Activated CD4-positive, alpha-beta T cell treated with anti-CD3 and anti-CD28 coated beads for 36 hours (primary cell): ENCODE results near the gene XCL2. TPM values are rescaled to one million over a fixed set of nuclear protein-coding genes. Genes with fewer than 3 reads are reported as not detected.

Source experiments
- ATAC-seq: fragments of 200-7000 bp; cut with Tn5 transposase; one replicate; pipeline ENCODE4 v1.10.0; 2021; ENCODE audit warnings: mild to moderate bottlenecking, moderate library complexity
- CTCF ChIA-PET: fragments of 350-600 bp; sonication (Branson Sonifier 250); formaldehyde crosslinking; loops from one replicate; lab custom pipeline; 2021; ENCODE audit warnings: antibody characterized with exemption; lab: Charles Lee
- POLR2A ChIA-PET: fragments of 350-600 bp; sonication (Branson Sonifier 250); formaldehyde crosslinking; loops from one replicate; lab custom pipeline; 2021; ENCODE audit warnings: antibody characterized with exemption, inconsistent platforms; lab: Charles Lee
- DNase-seq: peaks from one replicate; pipeline ENCODE4 v3.0.0-alpha.2; 2020
- H3K27ac Mint-ChIP-seq: one replicate; pipeline ENCODE4 v1.8.0; 2021; ENCODE audit warnings: mixed read lengths
- H3K27me3 Mint-ChIP-seq: one replicate; pipeline ENCODE4 v1.8.0; 2021; ENCODE audit warnings: mixed read lengths
- H3K36me3 Mint-ChIP-seq: one replicate; pipeline ENCODE4 v1.8.0; 2021; ENCODE audit warnings: low read depth, mixed read lengths
- H3K4me1 Mint-ChIP-seq: one replicate; pipeline ENCODE4 v1.8.0; 2021; ENCODE audit warnings: mixed read lengths
- H3K4me3 Mint-ChIP-seq: one replicate; pipeline ENCODE4 v1.8.0; 2021; ENCODE audit warnings: mild to moderate bottlenecking, moderate library complexity, mixed read lengths
- H3K9me3 Mint-ChIP-seq: one replicate; pipeline ENCODE4 v1.8.0; 2021; ENCODE audit warnings: low read depth, mixed read lengths
- intact Hi-C, 2 experiments: fragments of 100-400 bp; cut with DNase I in 1 of 2; cut with micrococcal nuclease in 1 of 2; formaldehyde crosslinking; loops; one replicate each; pipeline versions ENCODE4 v1.14.2 to v1.15.1; 2022 to 2024; cut with DNase I, micrococcal nuclease
- total RNA-seq, 2 experiments: library from RNA; stranded (reverse); gene quantifications; one replicate each; pipeline ENCODE4 v1.2.3, GENCODE V29; 2021

The XCL2 gene
- total RNA-seq, 2 experiments from 2014 or later: 1.0 to 1.5 TPM

DNA sequence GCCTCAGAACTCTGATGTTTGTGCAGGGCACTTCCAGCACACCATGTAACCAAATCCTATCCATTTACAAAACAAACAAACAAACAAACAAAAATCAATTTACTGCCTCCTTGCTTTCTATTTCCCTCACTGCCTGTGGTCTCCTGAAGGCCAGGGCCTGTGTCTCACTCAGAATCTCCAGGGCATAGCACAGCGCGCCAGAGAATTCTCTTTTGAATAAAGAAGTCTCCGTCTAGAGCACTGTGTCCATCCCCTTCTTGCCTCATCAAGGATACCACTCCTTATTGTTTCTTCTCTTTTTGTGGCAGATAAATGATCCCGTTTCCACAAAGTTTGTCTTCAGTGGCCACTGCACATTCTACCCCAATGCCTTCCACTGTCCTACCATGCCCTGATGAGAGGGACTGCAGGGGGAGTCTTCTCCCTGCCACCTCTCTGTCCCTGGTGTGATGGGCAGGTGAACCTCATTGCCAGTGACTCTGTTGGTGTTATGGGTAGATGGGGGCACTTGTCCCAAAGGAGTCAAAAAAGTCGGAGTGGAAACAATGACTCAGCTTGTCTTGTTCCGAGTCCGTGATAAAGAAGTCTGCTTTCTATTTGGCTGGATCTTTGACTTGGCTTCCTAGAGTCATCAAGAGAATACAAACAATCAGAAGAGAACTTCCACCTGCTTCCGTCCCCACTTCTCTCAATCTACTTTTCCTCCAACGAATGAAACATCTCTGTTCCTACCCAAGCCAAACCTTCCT lies 30.0 kb downstream of the XCL2 start:
- peak; percentile 28 for ATAC-seq

DNA sequence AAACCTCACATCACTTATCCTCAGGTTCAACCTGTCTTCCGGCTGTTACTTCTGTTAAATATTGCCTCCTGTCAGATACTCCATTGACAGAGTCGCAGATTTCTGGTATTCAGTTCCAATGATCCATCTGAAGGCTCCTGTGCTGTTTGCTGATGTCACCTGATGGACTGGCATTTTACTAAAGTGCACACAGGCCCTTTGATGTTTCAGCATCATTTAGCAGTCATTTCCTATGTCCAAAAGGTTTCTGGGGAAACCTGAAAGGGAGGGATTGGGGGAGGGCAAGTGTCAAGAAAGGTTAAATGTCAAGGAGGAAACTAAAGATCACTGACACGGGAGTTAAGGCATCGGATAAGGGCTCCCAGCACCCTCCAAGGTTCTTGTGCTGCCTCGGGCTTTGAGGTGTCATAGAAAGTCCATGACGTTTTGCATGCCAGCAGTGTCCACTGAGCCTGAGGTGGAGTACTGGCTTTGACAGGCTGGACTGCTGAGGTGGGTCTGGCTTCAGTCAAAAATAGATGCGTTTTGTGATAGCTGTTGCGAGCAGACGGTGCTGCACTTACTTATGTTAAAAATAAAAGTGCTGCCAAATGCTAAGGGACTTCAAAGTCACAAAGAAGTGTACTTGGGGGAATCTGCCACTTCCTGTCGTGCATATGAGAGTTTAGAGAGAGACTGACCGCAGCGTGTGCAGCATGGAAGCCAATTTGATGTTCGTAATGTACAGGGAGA lies 30.8 kb downstream of the XCL2 start:
- peaks cover 38% of the 10 kb centered on the region for H3K4me1 Mint-ChIP-seq
- intact Hi-C loops: no loop called here
- DNase-seq: peak; percentile 37

More for the DNA sequence above, 30.0 kb downstream of the XCL2 start:
- Mint-ChIP-seq H3K9me3 (no peaks in the 10 kb centered on the region), H3K4me1 (peaks cover 43% of the 10 kb centered on the region), H3K4me3 (peak overlapping the region; percentile 30), H3K36me3 (no peaks in the 10 kb centered on the region), H3K27ac (peak overlapping the region; percentile 71), H3K27me3 (no peaks in the 10 kb centered on the region)
- ChIA-PET CTCF (interaction anchor here (0.7 kb wide), 1 partner anchor 960 kb away, joined by 3 read pairs; no protein-coding TSS in a partner anchor), POLR2A (interaction anchor here (0.6 kb wide), 2 partner anchors 16 to 25 kb away, joined by 3 to 6 read pairs; no protein-coding TSS in a partner anchor)
- intact Hi-C loops: no loop called here
- DNase-seq: no peak

GRCh38 chr1:168509875-168510791 lies 33.7 kb downstream of the XCL2 start:
- Mint-ChIP-seq H3K9me3 (no peaks in the 10 kb centered on the region), H3K36me3 (no peaks in the 10 kb centered on the region), H3K4me1 (peaks cover 34% of the 10 kb centered on the region), H3K27ac (peak overlapping the region; percentile 16), H3K27me3 (no peaks in the 10 kb centered on the region), H3K4me3 (no peak overlapping the region)
- POLR2A ChIA-PET: no interaction called here
- DNase-seq (no peak), ATAC-seq (no peak)
- intact Hi-C loops: no loop called here
- CTCF ChIA-PET: interaction anchor here (1.3 kb wide), 1 partner anchor 71 kb away, joined by 5 read pairs; no protein-coding TSS in a partner anchor

More for the DNA sequence above, 30.8 kb downstream of the XCL2 start:
- peak overlapping the region; percentile 26 for H3K27ac Mint-ChIP-seq
- peak overlapping the region; percentile 30 for H3K4me3 Mint-ChIP-seq
- POLR2A ChIA-PET: no interaction called here
- H3K36me3 Mint-ChIP-seq: no peaks in the 10 kb centered on the region
- no peaks in the 10 kb centered on the region for H3K9me3 Mint-ChIP-seq
- ATAC-seq: peak; percentile 54
- no peaks in the 10 kb centered on the region for H3K27me3 Mint-ChIP-seq
- CTCF ChIA-PET: no interaction called here

- intact Hi-C loops: no loop called here
- Mint-ChIP-seq H3K27ac (no peak overlapping the region), H3K9me3 (no peaks in the 10 kb centered on the region), H3K4me1 (peaks cover 33% of the 10 kb centered on the region), H3K27me3 (no peaks in the 10 kb centered on the region), H3K36me3 (no peaks in the 10 kb centered on the region), H3K4me3 (no peak overlapping the region)
- ChIA-PET POLR2A (no interaction called here), CTCF (no interaction called here)
- no peak for DNase-seq
- no peak for ATAC-seq
These were observed 34.6 kb downstream of the XCL2 start for GRCh38 chr1:168509210-168509609.

DNA sequence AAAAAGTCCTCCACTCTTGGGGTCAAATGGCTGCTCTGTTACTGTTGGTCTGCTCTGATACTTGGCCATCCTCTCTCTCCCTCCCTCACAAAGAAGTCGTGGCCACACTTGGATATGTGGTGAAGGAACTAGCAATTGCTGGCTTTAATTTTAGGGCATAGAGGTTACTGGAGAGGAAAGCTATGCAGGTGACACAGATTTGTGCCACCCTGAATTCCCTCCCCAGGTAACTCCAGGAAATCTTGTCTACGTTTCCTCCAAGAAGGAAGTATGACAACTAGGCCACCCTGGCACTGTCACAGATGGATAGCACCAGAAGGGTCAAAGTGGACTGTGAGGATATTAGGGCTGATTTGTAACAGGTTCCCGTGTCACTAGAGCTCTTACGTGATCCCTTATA lies 36.0 kb downstream of the XCL2 start:
- no peaks in the 10 kb centered on the region for H3K27me3 Mint-ChIP-seq
- DNase-seq: no peak
- H3K4me3 Mint-ChIP-seq: no peak overlapping the region
- H3K36me3 Mint-ChIP-seq: no peaks in the 10 kb centered on the region
- H3K27ac Mint-ChIP-seq: no peak overlapping the region
- intact Hi-C loops: no loop called here
- no peaks in the 10 kb centered on the region for H3K9me3 Mint-ChIP-seq
- CTCF ChIA-PET: interaction anchor here (0.9 kb wide), 1 partner anchor 840 kb away, joined by 3 read pairs; no protein-coding TSS in a partner anchor
- H3K4me1 Mint-ChIP-seq: peaks cover 21% of the 10 kb centered on the region
- ATAC-seq: no peak
- POLR2A ChIA-PET: interaction anchor here (0.7 kb wide), 1 partner anchor 276 kb away, joined by 3 read pairs; no protein-coding TSS in a partner anchor

DNA sequence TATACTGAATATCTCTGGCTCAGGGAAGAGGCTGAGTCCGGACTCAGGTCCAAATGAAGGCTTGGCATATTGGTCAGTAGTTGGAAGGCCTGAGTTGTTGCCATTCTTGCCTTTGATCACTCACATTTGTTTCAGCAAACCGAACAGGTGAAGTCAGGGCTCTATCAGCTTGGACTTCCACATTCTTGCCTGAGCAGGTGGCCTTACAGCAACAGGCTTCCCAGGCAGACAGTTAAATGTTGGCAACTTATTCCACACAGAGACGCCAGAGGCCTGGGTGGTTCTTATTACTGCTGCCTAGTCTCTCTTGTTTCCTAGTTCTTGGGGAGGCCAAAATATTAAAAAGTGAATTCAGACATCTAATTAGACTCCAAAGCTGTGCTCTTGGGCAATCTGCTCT lies 36.6 kb downstream of the XCL2 start:
- H3K36me3 Mint-ChIP-seq: no peaks in the 10 kb centered on the region
- H3K4me1 Mint-ChIP-seq: peaks cover 18% of the 10 kb centered on the region
- POLR2A ChIA-PET: interaction anchor here (0.7 kb wide), 1 partner anchor 276 kb away, joined by 3 read pairs; no protein-coding TSS in a partner anchor
- H3K27me3 Mint-ChIP-seq: no peaks in the 10 kb centered on the region
- intact Hi-C loops: no loop called here
- ATAC-seq (no peak), DNase-seq (no peak)
- H3K27ac Mint-ChIP-seq: no peak overlapping the region
- CTCF ChIA-PET: interaction anchor here (0.9 kb wide), 1 partner anchor 840 kb away, joined by 3 read pairs; no protein-coding TSS in a partner anchor
- H3K9me3 Mint-ChIP-seq: no peaks in the 10 kb centered on the region
- H3K4me3 Mint-ChIP-seq: no peak overlapping the region

DNA sequence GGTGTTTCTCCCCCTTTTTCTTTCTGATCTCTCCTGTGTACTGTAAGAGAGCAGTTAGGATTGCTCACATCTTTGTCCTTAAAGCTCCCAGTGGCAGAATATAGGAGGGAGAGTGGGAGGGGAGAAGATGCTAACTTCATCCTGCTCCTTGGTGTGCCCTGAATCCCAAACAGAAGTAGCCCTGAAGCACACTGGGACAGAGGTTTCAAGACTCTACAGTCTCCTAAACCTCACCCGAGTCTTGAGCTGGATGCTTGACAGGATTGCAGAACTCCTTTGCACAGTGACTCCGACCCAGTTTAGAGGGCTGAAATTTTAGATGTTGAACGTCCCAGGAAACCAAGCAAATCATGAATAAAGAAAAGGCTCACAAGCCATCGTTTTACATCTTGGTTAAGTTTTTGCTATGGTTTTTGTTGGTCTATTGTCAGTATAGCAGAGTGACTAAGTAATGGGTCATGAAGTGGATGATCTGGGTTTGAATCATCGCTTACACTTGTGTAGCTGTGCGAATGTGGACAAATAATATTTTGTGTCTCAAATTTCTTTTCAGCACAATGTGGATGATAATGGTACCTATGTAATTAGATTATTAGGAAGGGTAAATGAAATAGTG lies 37.5 kb downstream of the XCL2 start:
- Mint-ChIP-seq H3K4me1 (peaks cover 23% of the 10 kb centered on the region), H3K36me3 (no peaks in the 10 kb centered on the region), H3K9me3 (no peaks in the 10 kb centered on the region), H3K27ac (no peak overlapping the region), H3K27me3 (no peaks in the 10 kb centered on the region), H3K4me3 (no peak overlapping the region)
- intact Hi-C loops: no loop called here
- DNase-seq (no peak), ATAC-seq (peak; percentile 55)
- CTCF ChIA-PET: no interaction called here
- POLR2A ChIA-PET: no interaction called here

DNA sequence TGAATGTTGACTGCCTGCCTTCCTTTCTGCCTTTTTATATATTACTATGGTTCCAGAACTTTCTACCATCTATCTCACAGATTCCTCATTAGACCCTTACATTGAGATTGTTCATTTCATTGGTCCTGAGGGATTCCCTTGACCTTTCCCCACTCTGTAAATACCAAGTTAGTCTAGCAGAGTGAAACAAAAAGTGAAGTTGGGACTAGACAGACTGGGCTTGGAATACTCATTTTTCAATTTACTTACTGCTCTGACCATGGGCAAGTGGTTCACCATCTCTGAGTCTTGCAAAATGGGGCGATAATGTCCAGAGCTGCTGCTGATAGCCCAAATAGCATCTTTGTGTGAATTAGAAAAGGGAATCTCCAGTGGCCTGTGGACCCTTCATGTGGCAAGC lies 38.8 kb downstream of the XCL2 start:
- DNase-seq (no peak), ATAC-seq (no peak)
- Mint-ChIP-seq H3K27ac (no peak overlapping the region), H3K36me3 (no peaks in the 10 kb centered on the region), H3K4me3 (no peak overlapping the region), H3K27me3 (no peaks in the 10 kb centered on the region), H3K9me3 (no peaks in the 10 kb centered on the region), H3K4me1 (peaks cover 26% of the 10 kb centered on the region)
- CTCF ChIA-PET: no interaction called here
- intact Hi-C loops: no loop called here
- POLR2A ChIA-PET: no interaction called here

GRCh38 chr1:168504064-168504837 lies 39.5 kb downstream of the XCL2 start:
- no peak overlapping the region for H3K27ac Mint-ChIP-seq
- ATAC-seq (peak; percentile 91), DNase-seq (peak; percentile 49)
- peaks cover 30% of the 10 kb centered on the region for H3K4me1 Mint-ChIP-seq
- H3K27me3 Mint-ChIP-seq: no peaks in the 10 kb centered on the region
- intact Hi-C loops: no loop called here
- no peaks in the 10 kb centered on the region for H3K36me3 Mint-ChIP-seq
- H3K9me3 Mint-ChIP-seq: no peaks in the 10 kb centered on the region
- no peak overlapping the region for H3K4me3 Mint-ChIP-seq
- CTCF ChIA-PET: interaction anchor here (0.9 to 1.2 kb wide), 3 partner anchors 7 to 68 kb away, joined by 3 to 4 read pairs (median 3); no protein-coding TSS in a partner anchor
- POLR2A ChIA-PET: no interaction called here

DNA sequence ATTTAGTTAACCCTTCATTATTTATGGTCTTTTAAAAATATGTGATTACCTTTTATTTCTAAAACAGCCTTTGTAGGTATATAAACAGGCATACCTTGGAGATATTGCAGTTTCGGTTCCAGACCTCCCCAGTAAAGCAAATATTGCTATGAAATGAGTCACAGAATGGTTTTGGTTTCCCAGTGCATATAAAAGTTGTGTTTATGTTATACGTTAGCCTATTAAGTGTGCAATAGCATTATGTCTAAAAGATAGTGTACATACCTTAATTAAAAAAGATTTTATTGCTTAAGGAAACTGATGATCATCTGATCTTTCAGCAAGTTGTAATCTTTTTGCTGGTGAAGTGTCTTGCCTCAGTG lies 44.1 kb downstream of the XCL2 start:
- ChIA-PET POLR2A (no interaction called here), CTCF (no interaction called here)
- intact Hi-C loops: no loop called here
- H3K27me3 Mint-ChIP-seq: no peaks in the 10 kb centered on the region
- DNase-seq (no peak), ATAC-seq (no peak)
- H3K9me3 Mint-ChIP-seq: no peaks in the 10 kb centered on the region
- H3K27ac Mint-ChIP-seq: no peak overlapping the region
- no peaks in the 10 kb centered on the region for H3K36me3 Mint-ChIP-seq
- peaks cover 34% of the 10 kb centered on the region for H3K4me1 Mint-ChIP-seq
- no peak overlapping the region for H3K4me3 Mint-ChIP-seq
